ENCODE results near the gene NLGN1.

DNA sequence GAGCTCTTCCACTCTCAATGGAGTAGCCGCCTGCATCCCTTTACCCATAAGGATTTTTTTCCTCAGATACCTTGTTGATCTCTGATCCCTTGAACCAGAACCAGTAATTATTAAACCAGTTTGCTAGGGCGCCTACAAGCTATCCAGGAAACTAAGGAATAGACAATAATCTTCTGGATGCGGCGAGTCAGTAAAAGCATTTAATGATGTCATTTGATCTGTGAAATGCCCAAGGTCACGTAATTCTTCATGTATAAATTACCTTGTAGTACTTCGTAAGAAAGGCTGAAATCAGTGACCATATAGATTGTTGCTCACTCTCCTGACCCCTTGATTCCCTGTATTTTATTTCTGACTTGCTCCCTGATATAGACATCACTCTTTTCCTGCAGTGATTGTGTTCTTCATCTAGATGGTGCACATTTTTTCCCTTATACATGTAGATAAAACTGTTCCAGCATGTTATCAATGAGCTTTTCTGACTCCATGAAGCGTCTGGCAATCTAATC, 913.0 kb downstream of the NLGN1 start:
- TF ChIP-seq, protein P1, sequence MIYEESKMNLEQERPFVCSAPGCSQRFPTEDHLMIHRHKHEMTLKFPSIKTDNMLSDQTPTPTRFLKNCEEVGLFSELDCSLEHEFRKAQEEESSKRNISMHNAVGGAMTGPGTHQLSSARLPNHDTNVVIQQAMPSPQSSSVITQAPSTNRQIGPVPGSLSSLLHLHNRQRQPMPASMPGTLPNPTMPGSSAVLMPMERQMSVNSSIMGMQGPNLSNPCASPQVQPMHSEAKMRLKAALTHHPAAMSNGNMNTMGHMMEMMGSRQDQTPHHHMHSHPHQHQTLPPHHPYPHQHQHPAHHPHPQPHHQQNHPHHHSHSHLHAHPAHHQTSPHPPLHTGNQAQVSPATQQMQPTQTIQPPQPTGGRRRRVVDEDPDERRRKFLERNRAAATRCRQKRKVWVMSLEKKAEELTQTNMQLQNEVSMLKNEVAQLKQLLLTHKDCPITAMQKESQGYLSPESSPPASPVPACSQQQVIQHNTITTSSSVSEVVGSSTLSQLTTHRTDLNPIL (CRISPR knock-in tag; IDR thresholded peaks at IDR 0.05) = no peak
- TF ChIP-seq SMARCB1 (IDR thresholded peaks at IDR 0.05; ENCODE audit: insufficient read length, low read depth) (no peak), NRF1 (conservative IDR thresholded peaks at IDR 0.05 in 1 of 2, IDR thresholded peaks at IDR 0.05 in 1 of 2) (no peak)
- TF ChIP-seq, protein P2, sequence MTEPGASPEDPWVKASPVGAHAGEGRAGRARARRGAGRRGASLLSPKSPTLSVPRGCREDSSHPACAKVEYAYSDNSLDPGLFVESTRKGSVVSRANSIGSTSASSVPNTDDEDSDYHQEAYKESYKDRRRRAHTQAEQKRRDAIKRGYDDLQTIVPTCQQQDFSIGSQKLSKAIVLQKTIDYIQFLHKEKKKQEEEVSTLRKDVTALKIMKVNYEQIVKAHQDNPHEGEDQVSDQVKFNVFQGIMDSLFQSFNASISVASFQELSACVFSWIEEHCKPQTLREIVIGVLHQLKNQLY (CRISPR knock-in tag; conservative IDR thresholded peaks at IDR 0.05) = no peak
- TF ChIP-seq, protein P3, sequence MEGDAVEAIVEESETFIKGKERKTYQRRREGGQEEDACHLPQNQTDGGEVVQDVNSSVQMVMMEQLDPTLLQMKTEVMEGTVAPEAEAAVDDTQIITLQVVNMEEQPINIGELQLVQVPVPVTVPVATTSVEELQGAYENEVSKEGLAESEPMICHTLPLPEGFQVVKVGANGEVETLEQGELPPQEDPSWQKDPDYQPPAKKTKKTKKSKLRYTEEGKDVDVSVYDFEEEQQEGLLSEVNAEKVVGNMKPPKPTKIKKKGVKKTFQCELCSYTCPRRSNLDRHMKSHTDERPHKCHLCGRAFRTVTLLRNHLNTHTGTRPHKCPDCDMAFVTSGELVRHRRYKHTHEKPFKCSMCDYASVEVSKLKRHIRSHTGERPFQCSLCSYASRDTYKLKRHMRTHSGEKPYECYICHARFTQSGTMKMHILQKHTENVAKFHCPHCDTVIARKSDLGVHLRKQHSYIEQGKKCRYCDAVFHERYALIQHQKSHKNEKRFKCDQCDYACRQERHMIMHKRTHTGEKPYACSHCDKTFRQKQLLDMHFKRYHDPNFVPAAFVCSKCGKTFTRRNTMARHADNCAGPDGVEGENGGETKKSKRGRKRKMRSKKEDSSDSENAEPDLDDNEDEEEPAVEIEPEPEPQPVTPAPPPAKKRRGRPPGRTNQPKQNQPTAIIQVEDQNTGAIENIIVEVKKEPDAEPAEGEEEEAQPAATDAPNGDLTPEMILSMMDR (IDR thresholded peaks at IDR 0.05 in 2 of 3, conservative IDR thresholded peaks at IDR 0.05 in 1 of 3; ENCODE audit: insufficient read depth in 2 of 3, low read depth in 1 of 3, low read length in 3 of 3) = no peak
- TF ChIP-seq, protein P4, sequence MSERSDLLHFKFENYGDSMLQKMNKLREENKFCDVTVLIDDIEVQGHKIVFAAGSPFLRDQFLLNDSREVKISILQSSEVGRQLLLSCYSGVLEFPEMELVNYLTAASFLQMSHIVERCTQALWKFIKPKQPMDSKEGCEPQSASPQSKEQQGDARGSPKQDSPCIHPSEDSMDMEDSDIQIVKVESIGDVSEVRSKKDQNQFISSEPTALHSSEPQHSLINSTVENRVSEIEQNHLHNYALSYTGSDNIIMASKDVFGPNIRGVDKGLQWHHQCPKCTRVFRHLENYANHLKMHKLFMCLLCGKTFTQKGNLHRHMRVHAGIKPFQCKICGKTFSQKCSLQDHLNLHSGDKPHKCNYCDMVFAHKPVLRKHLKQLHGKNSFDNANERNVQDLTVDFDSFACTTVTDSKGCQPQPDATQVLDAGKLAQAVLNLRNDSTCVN (CRISPR knock-in tag; IDR thresholded peaks at IDR 0.05) = no peak
